Activated CD4-positive, alpha-beta T cell treated with anti-CD3 and anti-CD28 coated beads, Interleukin-2, amount 50 U/mL, for 16 hours (primary cell): Measurements from ENCODE around the gene CLMN.
"Not testable (repeated sequence)": the region's sequence is repeated elsewhere in the genome, so short reads cannot be mapped to it uniquely, and the experiment has no call there.

Source experiments
- DNase-seq: peaks from one replicate; pipeline ENCODE4 v3.0.0-alpha.2; 2020

The CLMN gene

DNA sequence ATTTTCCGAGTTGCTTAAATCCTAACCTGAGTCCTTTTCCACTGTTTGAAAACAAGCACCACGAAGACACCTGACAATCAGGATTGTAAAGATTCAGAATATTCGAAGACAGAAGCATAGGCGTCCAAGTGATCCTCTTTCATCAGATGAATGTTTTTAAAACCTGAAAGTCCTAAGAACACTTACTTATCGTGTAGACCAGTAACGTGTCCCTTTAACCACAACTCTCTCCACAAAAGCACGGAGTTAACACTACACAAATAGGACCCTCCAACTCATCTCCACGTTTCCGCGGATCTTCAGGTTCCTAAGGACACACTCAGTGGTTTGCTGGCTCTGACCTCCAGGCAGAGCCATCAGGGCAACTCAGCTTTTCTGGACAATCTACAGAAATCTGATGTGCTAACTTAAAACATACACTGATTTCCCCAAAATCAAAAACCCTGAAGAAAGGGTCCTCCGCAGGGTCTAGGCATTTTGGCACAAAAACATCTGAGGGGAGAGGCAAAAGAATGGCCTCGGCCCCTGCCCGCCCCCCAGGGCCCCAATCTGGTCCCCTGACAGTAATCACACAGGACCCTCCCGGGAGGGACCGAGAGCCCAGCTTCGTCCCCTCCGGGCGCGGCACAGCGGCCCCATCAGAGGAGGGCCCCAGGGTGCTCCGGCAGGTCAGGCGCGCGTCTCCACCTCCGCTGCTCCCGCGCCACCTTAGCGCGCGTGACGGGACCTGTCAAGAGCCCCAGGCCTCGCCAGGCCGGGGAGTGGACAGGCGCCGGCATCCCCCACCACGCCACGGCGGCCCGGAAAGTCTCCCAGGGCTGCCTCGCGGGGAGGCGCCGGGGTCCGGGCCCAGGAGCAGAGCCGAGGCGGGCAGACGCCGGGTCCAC lies 163.3 kb downstream of the CLMN start:
- DNase-seq = no peak

GRCh38 chr14:95155045-95155444 lies 164.7 kb downstream of the CLMN start:
- DNase-seq = no peak

GRCh38 chr14:95153866-95154265 lies 165.8 kb downstream of the CLMN start:
- no peak for DNase-seq

DNA sequence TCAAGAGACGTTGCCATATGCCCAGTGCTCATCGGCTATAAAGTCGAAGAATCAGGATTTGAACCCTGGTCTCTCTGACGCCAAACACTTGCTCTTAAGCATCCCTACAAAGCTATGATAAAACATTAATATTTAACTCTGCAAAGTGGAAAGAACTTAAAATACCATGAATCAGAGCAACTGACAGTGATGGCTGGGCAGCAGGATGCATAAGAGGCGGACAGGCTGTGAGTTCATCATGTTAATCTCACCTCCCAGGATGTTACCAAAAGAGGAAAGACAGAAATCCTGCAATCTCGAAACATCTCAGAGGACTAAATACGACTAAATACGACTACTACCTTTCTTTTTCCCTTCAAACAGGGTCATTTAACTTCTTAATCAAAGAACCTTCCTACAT lies 168.1 kb downstream of the CLMN start:
- DNase-seq = no peak

DNA sequence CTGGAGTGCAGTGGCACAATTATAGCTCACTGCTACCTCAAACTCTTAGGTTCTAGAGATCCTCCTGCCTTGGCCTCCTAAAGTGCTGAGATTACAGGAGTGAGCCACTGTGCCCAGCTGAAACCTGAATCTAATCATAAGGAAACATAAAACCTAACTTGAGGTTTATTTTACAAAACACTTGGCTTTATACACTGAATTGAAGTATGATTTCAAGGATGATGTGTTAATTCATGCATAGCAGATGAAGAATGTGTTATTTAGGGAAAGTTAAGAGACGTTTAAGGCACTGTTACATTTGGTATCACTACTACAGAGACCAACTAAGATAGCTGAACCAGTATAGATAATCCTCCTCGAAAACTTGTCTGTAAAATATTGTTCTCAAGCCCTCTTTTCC lies 168.8 kb downstream of the CLMN start:
- DNase-seq = no peak

GRCh38 chr14:95149441-95149840 lies 170.3 kb downstream of the CLMN start:
- no peak for DNase-seq

- DNase-seq = no peak
Observed at GRCh38 chr14:95147597-95147996, 172.1 kb downstream of the CLMN start.

DNA sequence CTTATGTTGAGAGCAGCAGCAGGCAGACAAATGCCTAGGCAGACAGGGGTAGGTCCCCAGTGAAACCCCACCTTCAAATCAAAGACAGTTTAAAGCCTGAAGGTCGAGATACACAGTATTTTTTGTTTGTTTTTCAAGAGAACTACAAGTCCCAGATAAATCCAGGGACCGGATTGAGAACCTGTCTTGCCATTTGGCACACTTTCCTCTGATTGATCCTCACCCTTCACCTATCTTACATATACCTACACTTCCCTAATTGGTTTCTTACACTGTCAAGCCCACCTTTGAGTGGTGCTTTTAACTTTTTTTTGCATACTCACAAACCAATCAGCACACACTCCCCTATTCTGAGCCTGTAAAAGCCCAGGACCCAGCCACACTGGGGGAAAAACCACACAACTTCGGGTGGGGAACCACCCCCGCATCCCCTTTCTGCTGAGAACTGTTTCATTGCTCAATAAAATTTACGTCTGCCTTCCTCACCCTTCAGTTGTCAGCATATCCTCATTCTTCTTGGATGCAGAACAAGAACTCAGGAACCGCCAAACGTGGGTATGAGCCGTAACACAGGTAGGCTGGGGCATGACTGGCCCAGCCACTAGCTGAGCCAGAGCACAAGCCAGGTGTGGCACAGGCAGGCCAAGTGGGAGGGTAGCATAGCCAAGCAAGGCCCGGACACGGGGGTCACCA lies 173.5 kb downstream of the CLMN start:
- DNase-seq = no peak

DNA sequence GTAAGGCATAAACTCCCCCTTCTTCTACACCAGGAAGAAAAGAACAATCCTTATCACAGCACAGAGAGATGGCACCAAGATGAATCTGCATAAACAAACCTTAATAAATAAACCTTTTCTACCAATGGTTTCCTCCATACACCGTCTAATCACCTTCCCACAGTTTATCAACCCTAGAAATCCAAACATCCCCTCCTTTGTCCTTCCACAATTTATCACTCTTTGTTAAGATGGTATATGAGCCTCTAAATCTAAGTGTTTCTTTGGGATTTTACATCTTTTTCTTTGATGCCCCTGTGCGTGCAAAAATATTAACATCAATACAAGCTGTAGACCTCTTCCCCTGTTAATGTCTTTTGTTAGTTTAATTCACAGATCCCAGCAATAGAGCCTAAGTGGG lies 174.9 kb downstream of the CLMN start:
- DNase-seq = no peak

GRCh38 chr14:95143808-95144620 lies 175.7 kb downstream of the CLMN start:
- no peak for DNase-seq

GRCh38 chr14:95142208-95142607 lies 177.5 kb downstream of the CLMN start:
- DNase-seq = no peak

DNA sequence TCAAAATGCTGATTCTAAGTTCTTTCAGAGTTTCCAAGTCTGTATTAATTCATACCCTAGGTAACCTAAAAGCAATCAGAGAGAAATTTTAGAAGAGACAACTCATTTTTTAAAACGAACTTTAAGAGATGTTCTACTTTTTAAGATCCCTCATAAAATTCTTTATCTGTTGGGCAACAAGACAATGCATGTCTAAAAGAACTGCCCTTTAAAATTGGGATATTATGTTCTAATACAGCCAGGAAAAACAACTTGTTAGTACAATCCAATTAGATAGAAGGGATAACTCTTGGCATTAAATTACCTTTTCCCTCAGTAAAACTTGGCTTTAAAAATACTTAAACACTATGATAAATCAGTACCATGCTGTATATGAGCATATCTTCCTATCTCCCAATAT lies 178.0 kb downstream of the CLMN start:
- DNase-seq = no peak

DNA sequence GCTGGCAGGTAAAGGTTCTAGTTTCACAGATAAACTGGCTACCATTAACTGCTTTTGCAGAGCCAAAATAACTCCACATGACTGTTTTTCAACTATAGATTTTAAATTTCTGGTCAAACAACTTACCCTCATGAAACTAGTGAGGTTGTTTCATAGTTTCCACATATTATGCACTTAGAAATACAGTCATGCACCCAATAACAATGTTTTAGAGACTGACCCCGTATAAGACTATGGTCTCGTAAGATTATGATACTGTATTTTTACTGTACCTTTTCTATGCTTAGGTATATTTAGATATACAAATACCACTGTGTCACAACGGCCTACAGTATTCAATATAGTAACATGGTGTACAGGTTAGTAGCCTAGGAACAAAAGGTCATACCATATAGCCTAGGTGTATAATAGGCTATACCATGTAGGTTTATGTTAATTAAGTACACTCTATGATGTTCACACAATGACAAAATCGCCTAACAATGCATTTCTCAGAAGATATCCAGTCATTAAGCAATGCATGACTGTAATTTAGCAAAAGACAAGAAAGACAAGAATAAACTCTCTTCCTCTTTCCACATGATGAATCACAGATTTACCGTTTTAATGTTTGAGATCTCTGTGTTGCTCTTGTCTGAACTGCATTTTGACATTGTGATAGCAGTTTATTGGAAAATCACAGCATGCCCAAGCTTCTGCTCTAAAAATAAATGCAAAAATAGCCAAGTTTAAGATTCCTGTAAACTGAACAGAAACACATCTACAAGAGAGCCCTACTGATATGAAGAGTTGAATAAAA lies 179.4 kb downstream of the CLMN start:
- no peak for DNase-seq

DNA sequence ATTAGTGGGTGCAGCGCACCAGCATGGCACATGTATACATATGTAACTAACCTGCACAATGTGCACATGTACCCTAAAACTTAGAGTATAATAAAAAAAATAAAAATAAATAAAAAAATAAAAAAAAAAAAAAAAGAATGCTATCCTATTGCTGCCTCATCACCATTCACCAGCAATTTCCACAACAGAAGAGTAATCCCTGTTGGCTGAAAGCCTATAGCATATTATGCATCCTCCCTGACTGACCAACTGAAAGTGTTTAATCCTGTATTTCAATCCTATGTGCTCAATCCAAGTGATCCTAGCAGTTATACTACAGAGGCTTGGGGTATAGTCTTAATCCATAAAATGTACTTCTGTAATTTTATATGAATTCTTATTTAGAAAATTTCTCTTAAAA lies 180.8 kb downstream of the CLMN start:
- DNase-seq = no peak

GRCh38 chr14:95138455-95138854 lies 181.3 kb downstream of the CLMN start:
- not testable (repeated sequence) for DNase-seq

DNA sequence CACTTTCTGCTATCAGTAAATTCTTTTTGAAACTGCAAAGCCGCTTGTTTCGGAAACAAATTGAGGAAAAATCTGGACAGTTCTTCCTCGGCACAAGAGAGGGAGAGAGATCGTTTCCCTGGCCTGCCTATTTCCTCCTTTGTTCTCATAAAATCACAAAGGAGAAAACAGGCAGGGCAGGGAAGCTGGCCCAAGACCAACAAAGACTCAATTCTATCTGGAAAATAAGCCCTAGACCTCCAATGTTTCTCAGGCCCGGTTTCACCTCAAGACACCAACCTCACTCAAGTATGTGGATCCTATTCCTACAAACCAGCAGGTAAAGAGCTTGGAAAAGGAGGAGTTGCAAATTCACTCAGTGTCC lies 181.9 kb downstream of the CLMN start:
- DNase-seq = no peak

GRCh38 chr14:95137164-95137803 lies 182.4 kb downstream of the CLMN start:
- DNase-seq = no peak

- DNase-seq = no peak
Observed at GRCh38 chr14:95136631-95137030, 183.1 kb downstream of the CLMN start.

DNA sequence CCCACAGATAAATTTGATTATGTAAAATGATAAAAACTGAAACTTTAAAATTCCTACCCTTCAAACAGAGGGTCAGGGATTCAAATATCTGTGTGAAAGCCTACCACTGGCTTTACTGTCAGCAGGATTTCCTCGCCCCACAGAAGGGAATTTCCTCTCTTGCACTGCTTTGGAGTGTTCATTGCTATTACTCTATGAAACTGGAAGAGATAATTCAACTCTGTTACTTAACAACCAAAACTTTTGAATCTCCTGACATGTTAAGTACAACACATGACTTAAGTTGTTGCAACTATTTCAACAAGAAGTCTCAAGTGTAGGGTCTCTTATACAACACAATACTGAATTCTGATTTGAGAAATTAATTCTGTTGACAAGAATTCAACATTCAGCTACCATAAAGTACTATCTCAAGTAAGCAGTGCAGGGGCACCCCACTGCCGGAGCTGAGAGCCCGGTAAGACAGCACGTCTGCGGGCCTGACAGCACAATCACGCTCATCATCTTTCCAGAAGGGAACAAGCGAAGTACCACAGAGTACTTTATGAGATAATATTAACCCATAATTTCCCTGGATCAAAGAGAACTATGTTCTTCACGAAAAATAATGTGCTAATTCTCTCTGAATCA lies 185.3 kb downstream of the CLMN start:
- no peak for DNase-seq

- no peak for DNase-seq
Observed at GRCh38 chr14:95133282-95133681, 186.4 kb downstream of the CLMN start.

DNA sequence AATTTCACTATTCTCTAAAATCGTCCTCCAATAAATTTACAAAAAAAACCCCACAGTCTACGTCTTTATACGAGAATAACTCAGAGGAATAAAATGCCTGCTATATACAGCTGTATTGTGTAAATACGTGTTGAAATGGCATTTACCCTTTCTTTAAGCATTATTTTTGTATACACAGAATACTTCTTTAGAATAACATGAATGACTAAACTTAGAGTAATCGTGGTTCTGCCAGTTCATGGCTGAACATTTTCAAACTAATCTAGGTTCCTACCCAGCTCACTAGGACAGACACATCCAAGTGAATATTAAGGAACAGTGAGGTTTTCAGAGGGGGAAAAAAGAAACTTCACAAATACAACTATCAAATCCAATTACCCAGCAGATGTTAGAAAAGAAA lies 186.9 kb downstream of the CLMN start:
- DNase-seq = no peak
